Measurements from ENCODE around the gene DHRS2.

DNA sequence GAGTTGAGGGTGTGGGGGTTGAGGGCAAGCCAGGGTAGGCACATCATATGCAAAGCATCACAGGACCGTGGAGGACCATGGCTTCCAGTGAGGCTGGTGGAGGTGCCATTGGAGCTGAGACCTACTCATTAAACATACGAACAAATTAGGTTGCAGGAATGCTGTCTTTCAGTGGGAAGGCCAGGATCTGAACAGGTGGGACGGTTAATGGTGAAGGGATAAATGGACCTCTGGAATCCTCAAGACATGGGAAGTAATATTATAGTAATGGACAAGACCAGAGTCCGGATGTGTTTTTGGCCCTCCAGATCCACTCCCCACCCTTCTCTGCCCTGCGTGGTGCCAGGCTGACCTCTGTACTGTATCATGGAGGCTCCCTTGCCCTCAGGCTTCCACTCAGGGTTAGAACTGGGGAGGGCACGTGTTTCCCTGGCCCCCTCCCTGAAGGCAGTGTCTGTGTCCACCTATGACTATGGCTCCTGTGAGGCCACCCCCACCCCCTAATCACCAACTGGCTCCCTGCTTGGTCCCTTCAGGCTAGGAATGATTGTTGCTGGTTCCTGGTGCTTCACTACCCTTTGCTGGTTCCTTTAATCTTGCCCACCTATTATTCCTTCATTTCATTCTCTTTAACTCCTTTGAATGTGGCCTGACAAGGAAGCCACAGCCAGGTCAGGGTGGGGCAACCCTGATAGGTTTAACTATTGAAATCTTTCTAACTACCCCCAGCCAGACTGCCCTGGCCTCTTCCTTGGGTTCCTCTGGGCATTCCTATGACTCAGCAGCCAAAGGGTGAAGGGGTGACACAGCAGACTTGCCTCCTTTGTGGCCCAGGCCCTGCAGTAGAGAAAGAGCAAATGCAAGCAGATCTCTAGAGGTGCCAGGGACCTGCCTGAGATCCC lies 10.7 kb downstream of the DHRS2 start:
- TF ChIP-seq, protein P1, sequence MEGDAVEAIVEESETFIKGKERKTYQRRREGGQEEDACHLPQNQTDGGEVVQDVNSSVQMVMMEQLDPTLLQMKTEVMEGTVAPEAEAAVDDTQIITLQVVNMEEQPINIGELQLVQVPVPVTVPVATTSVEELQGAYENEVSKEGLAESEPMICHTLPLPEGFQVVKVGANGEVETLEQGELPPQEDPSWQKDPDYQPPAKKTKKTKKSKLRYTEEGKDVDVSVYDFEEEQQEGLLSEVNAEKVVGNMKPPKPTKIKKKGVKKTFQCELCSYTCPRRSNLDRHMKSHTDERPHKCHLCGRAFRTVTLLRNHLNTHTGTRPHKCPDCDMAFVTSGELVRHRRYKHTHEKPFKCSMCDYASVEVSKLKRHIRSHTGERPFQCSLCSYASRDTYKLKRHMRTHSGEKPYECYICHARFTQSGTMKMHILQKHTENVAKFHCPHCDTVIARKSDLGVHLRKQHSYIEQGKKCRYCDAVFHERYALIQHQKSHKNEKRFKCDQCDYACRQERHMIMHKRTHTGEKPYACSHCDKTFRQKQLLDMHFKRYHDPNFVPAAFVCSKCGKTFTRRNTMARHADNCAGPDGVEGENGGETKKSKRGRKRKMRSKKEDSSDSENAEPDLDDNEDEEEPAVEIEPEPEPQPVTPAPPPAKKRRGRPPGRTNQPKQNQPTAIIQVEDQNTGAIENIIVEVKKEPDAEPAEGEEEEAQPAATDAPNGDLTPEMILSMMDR (IDR thresholded peaks at IDR 0.05), result no peak
- no peak for TF ChIP-seq POLR2A (IDR thresholded peaks at IDR 0.05)
